ENCODE data around the gene SOCS2.
"Not testable (repeated sequence)": the region's sequence is repeated elsewhere in the genome, so short reads cannot be mapped to it uniquely, and the experiment has no call there.

SOCS2 gene, protein sequence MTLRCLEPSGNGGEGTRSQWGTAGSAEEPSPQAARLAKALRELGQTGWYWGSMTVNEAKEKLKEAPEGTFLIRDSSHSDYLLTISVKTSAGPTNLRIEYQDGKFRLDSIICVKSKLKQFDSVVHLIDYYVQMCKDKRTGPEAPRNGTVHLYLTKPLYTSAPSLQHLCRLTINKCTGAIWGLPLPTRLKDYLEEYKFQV

DNA sequence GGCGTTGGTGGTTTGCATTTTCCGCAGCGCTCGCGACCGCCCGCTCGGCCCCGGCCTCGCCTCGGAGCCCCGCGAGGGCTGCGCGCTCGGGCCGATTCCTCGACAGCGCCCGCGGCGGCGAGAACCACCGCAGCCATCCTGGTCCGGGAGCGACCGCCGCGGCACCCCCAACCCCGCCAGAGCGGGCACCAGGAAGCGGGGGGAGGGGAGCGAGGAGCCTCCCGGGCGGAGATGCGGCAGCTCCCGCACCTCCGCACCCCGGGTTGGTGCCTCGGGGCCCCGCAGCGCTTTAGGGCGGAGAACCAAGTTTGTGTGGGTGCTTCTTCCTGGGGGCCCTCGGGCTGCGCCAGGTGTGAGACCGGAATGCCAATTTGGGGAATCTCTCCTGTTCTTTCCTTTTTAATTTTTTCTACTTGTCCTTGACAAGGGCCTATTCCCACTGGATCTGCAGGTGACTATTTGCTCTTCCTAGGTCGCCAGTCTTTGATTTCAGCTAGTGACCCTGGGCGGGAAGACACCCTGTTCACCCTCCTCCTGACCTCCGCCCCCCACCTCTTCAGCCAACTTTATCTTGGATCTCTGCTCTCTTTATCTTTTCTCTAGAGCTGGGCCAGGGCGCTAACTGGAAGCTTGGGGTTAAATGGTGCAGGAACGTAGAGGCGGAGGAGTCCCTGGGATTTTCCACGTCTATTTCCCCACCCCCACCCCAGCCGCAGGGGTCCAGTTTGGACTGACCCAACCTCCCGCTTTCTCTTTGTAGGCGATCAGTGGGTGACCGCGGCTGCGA, at the start of gene SOCS2:
Gene SOCS2, plus strand, starts transcription at position 751 of the 787 bp plus-strand sequence. CDS start 223 bp downstream, outside the sequence.
- DNase-seq = no peak

DNA sequence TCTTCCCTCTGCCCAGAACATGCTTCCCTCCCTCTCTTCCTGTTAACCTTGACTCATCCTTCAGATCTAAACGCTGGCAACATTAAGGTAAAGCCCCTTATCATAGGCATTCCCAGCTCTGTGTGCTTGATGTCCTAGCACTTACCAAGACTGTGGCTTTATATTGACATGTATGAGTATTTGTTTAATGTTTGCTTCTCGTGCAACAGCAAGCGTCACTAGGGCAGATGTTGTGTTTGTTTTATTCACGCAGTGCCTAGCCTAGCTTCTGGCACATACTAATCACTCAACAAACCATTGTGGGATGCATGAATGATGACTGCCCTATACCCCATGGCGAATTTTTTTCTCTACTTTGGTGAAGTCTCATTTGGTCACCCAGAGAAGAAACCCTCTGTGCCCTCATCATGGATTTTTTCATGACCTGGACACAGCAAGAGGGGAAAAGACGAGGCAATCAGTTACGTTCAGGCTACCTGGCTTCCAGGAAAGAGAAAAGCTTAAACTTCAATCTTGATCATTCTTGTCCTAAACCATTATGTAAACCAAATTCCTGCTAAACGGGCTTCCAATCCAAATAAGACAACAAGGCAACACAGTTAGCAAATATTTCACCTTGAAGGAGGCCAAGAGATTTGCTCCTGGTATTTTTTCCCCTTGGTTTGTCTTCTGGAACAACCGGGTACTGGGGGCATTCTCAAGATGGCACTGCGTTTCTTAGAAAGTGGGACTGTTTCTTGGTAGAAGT, 47.9 kb upstream of the SOCS2 start:
- no peak for DNase-seq

DNA sequence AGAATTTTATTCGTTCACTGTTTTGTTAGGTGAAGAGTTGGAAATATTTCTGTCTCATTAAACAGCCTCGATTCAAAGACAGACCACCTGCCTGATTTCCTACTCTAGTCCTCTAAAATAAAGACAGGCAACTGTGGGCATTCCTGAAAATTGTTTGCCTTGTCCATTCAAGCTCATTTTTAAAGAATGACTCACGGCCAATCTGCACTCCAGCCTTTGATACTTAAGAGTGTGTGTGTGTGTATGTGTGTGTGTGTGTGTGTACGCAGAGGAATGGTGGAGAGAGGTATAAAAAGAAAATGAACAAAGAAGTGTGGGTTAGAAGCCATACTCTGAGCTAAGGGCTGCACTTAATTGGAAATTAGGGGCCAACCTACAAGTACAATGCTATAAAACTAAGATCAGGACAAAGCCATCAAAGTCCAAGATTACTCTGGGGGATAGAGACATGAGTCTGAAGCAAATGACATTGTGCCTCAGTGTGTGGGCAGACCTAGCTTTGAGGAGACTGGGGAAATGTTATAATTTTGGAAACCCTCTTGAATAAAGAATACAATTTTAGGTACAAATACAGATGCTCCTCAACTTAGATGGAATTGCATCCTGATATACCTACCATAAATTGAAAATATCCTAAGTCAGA, 45.6 kb upstream of the SOCS2 start:
- DNase-seq = no peak

DNA sequence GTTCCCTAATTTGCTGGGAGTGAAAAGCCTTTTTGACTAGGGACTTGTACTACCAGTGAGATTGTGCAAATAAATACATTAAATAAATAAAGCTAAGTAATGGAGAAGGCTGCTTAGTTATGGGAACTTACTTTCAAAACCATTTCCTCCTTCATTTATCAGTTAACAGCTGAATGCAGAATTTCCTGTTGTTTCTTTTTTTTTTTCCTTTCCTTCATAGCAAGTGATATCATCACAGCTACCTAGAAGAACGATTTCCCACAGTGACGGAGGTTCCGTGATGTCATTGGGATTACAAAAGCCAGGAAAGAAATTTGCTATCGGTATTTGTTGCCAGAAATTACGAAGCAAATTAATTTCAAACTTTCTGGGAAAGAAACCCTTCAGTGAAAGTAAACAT, 42.1 kb upstream of the SOCS2 start:
- peak; percentile 8 to 12 for DNase-seq

DNA sequence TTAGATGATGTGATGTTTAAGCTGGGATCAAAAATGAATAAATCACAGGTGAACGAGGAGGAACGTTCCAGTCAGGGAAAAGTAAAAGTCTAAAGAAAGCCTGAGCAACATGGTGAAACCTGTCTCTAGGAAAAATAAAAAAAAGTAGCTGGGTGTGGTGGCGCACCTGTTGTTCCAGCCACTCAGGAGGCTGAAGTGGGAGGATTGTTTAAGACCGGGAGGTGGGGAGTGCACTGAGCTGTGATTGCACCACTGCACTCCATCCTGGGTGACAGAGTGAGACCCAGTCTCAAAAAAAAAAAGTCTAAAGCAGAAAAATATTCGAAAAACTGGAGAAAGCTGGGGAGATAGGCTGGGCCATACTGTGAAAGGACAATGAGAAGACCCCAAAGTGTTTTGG, 39.2 kb upstream of the SOCS2 start:
- no peak for DNase-seq

DNA sequence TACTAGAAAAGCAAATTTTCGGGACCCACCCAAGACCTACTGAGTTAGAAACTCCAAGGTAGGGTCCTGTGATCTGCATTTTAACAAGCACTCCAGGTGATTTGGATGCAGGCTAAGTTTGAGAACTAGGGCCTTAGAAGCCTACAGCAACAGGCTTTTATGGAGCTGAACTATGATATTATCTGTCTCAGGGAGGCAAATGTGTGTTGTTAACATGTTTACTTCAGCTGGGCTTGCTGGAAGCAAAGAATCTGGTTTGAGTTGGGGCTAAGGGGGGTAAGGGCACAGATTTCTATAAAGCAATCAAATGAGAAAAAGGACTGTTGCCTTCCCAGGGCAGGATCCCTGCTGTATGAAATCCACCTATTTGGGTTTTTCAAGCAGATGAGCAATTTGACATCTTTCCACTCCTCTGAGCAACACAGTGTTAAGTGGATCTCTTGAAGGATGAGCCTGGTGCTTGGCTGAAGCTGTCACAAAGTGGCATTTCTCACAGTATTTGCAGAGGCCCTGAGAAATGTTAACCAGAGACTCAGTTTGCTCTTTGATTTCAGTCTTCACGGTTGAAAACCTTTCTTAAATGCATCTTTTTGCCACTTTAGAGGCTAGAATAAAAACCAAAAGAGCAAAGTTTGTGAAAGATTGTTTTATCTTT, 36.2 kb upstream of the SOCS2 start:
- no peak for DNase-seq

DNA sequence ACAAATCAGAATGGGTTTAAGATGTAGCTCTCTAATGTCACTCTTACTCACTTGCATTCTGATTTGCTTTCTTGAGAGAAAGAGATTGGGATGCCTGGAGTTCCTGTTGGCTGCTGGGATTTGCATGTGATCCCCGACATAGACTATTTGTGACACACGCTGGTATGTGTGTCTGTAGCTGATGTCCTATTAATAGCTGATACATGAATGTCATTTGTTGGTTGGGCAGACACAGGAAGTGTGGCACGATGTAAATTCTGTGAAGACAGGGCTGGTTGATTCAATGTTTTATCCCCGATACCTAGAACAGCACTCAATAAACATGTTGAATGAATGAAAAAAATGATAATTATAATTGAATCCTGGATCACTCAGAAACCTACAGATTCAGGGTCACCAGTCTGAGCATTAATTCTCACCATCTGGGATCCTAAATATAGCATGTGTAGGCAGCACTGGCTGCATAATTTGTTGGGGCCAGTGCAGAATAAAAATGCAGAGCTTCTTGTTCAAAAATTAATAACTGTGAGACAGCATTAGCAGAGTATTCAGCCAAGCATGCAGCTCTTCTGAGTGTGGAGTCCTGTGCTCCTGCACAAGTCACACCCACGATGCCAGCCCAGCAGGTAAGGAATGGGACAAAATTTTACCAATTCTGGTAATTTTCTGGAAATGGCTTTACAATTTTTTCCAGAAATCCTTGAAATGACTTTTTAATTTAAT, 35.5 kb upstream of the SOCS2 start:
- no peak for DNase-seq

DNA sequence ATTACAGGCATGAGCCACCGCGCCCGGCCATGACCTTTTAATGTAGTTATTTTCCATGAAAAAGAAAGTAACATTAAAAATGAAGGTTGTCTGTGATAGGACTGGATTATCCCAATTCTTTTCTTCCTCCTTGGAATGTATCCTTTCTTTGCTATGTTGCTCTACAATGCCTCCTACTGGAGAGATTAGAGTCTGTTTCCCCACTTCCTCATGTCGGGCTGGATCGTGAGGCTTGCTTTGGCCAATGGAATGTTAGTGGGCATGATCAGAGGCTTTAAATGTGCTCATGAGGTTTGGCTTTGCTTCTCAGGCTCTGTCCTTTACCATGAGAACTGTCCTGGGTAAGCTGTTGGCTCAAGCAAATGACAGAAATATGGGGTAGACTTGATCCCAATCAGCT, 34.7 kb upstream of the SOCS2 start:
- DNase-seq = no peak

DNA sequence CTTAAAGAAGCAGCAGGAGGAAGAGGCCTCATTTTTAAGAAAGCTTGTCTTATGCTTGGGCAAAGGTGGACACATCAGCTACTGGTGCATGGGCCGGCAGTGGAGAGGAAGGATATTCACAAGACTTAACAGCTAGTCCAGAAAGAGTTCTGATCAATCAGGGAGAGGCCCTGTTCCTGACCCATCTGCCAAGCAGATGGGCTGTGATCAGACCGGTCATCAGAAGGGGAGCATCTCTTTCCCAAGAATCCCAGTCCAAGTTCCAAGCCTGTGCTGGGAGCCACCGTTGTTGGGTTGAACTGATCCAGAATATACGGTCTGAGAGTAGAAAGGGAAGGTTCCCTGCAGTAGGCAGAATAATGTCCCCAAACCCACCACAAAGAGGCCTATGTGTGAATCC, 32.7 kb upstream of the SOCS2 start:
- no peak for DNase-seq

DNA sequence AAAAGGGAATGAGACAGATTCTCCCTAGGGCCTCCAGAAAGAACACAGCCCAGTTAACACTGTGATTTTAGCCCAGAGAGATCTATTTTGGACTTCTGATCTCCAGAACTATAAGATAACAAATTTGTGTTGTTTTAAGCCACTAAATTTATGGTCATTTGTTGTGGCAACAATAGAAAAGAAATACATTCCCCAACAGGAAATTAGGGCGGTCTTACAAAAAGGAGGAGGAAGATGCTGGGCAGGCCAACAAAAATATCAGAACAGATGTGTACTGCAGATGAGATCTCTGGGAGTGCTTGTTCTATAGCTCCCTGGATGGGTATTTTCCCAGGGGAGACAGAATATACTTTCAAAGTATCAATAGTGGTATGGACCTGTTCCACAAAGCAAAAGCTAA, 32.0 kb upstream of the SOCS2 start:
- DNase-seq = no peak

DNA sequence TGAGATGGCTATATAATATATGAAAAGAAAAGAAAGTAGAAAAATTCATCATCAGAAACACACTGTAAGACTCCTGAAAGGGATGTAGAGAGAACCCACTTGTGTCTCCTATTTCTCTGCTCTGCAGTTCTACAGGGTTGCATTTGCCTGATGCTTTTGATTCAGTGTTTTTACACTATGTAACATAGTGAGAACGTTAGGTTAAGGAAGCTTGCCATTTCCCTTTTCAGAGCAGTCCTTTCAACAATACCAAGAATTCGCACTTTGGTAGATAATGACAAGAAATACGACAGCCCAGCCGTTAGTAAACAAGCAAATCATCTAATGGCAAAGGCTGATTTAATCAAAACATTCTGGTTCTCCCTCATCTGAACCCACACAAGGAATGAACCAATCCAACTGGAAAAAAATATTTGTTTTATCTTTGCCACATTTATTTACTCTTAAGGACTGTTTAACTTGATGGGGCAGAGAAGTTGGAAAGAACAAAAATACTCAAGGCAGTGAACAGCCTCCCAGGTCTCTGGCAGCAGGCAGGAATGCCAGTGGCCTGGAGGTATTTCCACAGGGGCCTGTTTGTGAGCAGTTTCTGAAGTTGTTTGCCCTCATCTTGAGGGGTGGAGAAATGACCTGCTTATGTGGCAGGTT, 30.8 kb upstream of the SOCS2 start:
- no peak for DNase-seq

DNA sequence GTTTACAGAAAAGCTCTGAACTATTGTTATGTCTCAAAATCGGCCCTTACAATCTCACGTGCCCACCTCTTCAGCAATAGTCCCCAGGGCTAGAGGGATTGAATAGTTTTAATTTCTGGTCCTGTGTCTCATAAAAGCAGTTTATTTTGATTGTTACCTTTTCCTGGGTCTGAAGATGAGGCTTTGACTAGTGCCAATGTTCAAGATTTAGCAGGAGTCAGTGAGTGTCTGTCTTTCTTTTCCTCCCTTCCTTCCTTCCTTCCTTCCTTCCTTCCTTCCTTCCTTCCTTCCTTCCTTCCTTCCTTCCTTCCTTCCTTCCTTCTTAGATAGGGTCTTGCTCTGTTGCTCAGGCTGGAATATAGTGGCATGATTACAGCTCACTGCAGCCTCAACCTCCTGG, 24.7 kb upstream of the SOCS2 start:
- no peak for DNase-seq

DNA sequence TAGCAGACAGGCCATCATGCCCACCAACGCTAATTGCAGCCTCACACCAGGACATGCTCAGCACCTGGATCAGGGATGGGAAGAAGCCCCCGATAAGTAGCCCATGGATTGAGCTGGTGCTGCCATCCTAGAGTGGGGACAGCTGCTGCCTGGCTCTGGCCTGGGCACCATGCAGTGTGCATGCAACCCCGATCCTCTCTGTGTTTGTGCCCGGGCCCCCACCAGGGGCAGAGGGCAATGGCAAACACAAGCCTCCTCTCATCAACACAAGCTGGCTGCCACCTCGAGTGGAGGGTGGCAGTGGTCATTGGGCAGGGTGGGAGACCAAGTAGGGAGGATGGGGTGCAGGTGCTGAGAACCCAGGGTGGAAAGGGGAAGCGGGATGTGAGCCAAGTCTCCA, 23.3 kb upstream of the SOCS2 start:
- no peak for DNase-seq

DNA sequence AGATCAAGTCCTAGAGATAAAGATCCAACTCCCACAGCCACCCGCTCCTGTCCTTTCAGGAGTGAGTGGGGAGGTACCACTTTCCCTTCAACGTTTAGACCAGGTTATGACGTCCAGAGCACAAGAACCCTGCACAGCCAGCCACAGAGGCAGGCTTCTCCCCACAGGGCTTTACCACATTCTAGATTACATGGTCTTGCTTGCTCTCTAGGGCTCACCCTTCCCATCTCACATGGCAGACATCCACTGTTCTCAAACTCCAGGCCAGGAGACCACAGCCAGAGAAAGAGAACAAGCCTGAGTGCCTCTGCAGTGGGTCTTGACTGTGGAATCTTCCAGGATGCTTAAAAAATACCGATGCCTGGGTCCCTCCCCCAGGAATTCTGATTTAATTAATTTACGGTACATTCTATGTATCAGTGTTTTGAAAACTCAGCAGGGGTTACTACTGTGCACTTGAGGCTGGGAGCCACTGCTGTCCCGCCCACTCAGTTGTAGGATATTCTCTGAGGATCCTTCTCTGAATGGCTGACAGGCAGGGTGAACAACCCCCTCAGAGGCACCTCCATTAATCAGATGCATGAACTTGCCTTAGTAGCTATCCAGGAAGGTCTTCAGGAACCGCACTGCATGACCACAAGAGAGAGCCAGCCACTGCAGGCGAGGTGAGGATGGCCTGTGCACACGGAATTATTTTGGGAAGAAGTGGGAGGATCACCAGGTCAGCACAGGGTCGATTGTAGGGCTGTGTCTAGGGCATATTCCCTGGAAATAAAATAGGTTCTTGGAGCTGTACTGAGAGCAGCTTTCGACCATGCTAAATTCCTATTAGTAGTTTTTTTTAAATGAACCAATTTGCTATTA, 21.5 kb upstream of the SOCS2 start:
- DNase-seq = no peak

DNA sequence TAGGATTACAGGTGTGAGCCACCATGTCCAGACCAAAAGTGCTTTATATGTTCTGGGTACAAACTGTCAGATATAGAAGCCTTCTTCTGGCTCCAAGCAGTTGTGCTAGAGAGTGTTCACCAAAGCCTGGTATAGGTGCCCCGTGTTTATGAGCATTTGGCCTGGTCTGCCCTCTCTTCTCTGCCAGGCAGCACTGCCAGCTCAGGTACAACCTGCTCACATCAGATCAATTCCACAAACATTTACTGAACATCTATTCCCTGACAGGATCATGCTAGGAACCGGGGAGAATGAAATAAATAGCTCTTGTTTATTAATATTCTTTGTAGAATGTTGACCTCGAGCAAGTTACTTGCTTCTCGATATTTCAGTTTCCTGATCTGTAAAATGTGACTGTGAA, 20.0 kb upstream of the SOCS2 start:
- no peak for DNase-seq

DNA sequence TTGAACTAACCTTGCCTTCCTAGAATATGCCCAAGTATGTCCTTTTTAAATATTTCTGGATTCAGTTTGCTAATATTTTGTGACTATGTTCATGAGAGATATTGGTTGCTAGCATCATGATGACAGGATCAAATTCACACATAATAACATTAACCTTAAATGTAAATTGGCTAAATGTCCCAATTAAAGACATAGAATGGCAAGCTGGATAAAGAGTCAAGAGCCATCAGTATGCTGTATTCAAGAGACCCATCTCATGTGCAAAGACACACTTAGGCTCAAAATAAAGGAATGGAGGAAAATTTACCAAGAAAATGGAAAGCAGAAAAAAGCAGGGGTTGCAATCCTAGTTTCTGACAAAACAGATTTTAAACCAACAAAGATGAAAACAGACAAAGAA, 14.6 kb upstream of the SOCS2 start:
- not testable (repeated sequence) for DNase-seq

DNA sequence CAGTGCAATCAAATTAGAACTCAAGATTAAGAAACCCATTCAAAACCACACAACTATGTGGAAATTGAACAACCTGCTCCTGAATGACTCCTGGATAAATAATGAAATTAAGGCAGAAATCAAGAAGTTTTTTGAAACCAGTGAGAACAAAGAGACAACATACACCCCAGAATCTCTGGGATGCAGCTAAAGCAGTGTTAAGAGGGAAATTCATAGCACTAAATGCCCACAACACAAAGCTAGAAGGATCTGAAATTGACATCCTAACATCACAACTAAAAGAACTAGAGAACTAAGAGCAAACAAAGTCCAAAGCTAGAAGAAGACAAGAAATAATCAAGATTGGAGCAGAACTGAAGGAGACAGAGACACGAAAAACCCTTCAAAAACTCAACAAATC, 13.8 kb upstream of the SOCS2 start:
- DNase-seq = not testable (repeated sequence)

DNA sequence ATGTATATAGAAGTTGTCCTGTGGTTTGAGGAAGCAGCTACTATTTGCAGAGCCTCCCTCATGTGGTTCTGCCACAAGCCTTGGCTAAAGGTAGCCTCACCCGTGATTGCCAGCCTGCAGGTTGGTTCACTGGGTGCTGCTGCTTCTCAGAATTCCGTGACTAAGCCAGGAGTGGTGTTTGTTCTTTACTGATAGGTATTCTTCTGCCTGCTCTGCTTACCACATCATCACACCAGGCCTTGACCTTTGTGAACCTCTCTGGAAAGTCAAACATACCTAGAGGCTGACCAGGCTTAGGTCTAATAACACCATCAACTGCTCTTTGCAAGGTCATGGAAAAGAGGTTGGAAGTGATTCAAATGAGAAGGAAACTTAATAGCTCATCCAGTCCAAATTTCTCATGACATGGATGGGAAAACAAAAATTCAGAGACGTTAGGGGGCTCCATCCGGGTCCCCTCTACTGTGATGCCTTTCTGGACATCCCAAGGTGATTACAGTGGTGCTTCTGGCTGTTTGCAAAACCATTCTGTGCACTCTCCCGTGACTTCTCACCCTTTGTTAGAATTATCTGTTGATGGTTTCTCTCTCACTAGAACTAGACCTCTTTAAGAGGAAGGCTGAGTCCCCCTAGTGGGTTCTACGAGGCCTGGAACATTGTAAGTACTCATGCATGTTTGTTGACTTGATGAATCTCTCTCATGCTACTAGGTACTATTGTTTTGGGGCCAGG, 8.5 kb upstream of the SOCS2 start:
- DNase-seq = no peak

DNA sequence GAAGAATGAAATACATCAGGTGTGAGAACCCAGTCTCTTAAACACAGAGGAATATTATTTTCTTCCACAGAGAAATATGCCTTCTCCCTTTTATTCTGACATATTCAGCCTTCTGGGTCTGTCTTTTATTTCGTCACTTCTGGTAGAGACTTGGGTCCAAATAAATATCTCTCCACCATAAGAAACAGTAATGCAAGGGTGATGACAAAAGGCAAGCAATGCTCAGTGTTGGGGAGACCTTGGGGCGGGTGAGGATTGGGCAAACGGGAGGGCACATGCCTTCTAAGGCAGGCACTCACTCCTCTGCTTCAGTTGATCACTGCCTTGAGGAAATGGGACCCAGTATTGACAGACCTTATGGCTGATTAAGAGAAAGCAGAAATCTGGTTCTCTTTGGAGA, 6.7 kb upstream of the SOCS2 start:
- DNase-seq = no peak

DNA sequence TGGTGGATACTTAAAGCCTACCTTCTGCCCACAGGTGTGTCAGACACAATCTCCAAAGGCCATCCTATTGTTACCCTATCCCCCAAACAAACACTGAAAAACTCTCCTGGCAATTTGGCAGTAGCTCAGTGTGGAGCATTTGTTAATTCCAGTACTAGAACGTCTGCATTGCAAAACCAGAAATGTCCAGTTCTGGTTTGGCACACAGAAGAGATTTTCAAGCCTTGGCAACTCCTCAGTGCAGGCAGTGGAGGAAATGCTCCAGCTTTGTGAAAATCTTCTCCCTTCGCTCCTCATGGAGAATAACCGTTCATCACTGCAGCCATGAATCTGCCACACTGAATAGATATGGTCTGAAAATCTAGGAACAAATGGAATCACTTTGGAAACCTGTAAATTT, 5.3 kb upstream of the SOCS2 start:
- no peak for DNase-seq
